ENCODE measurements around the gene GAPVD1. TPM values are rescaled to one million over a fixed set of nuclear protein-coding genes. Genes with fewer than 3 reads are reported as not detected.

The GAPVD1 gene
- total RNA-seq, 1 experiment from 2014 or later = 39.5 TPM

- peaks cover 4% of the 10 kb centered on the region for H3K23me2 ChIP-seq (ENCODE audit: insufficient read length, low read depth, low read length, poor library complexity, severe bottlenecking)
- H2BK5ac ChIP-seq (ENCODE audit: insufficient read length, low read length) = no peak overlapping the region
- H3K9ac ChIP-seq (ENCODE audit: extremely low read depth, insufficient read length, low read length) = no peak overlapping the region
- no peak overlapping the region for H2BK120ac ChIP-seq (ENCODE audit: low read depth, low read length, poor library complexity, severe bottlenecking)
- Mint-ChIP-seq H3K9me3 (peaks cover 0 to 7% of the 10 kb centered on the region in 2 experiments; a peak in 1 of 5 replicates), H3K4me1 (peaks cover 8 to 12% of the 10 kb centered on the region in 2 experiments), H3K36me3 (ENCODE audit: insufficient read depth in 1 of 3, low read depth in 3 of 3) (peaks cover 0 to 7% (median 3%) of the 10 kb centered on the region in 3 experiments; a peak in 5 of 7 replicates), H3K27ac (no peak overlapping the region), H3K27me3 (ENCODE audit: low read depth) (no peaks in the 10 kb centered on the region), H3K4me3 (no peak overlapping the region)
- no peaks in the 10 kb centered on the region for H3K79me1 ChIP-seq (ENCODE audit: insufficient read depth, low read depth, low read length, poor library complexity, severe bottlenecking)
- no peaks in the 10 kb centered on the region for H3K27me3 ChIP-seq (ENCODE audit: insufficient read depth, low read length)
- H4K5ac ChIP-seq (ENCODE audit: insufficient read length, low read depth, low read length) = no peak overlapping the region
- H3K18ac ChIP-seq (ENCODE audit: insufficient read length, low read depth, low read length) = no peak overlapping the region
- H4K20me1 ChIP-seq (ENCODE audit: control insufficient read depth, insufficient read depth, insufficient read length) = no peaks in the 10 kb centered on the region
- no peaks in the 10 kb centered on the region for H3K9me3 ChIP-seq (ENCODE audit: control insufficient read depth, low read depth, low read length)
- no CpG with 5 or more reads among the region's 2 CpGs for WGBS (ENCODE audit: extremely low coverage, insufficient read length, low lambda C conversion rate)
- H3K27ac ChIP-seq (ENCODE audit: insufficient read length, low read depth, low read length) = no peak overlapping the region
- no peak overlapping the region for H2AK5ac ChIP-seq (ENCODE audit: insufficient read length, low read length)
- H2AFZ ChIP-seq (ENCODE audit: low read length) = no peak overlapping the region
- no peak overlapping the region for H3K56ac ChIP-seq (ENCODE audit: insufficient read length, low read depth, low read length)
- H2BK20ac ChIP-seq (ENCODE audit: low read depth, low read length, poor library complexity, severe bottlenecking) = no peak overlapping the region
- H3K4me1 ChIP-seq (ENCODE audit: insufficient read depth, low read length) = no peaks in the 10 kb centered on the region
- H3K14ac ChIP-seq (ENCODE audit: insufficient read depth, low read length) = no peak overlapping the region
- TF ChIP-seq CTCF (conservative IDR thresholded peaks at IDR 0.05) = no peak
- no peak overlapping the region for H2BK12ac ChIP-seq (ENCODE audit: insufficient read length, low read depth, low read length)
- peaks cover 3% of the 10 kb centered on the region; the same call in 1 of the 2 replicates for H3K79me2 ChIP-seq (ENCODE audit: insufficient read depth, low read length)
- H3T11ph ChIP-seq (ENCODE audit: low read length) = no peak overlapping the region
- no peak for DNase-seq
- H3K23ac ChIP-seq (ENCODE audit: insufficient read length, low read depth, low read length) = no peak overlapping the region
- H4K8ac ChIP-seq (replicated peaks; ENCODE audit: insufficient read length, low read depth, low read length) = no peak overlapping the region
- no peak overlapping the region for H2BK15ac ChIP-seq (ENCODE audit: low read depth, low read length)
- H3K4ac ChIP-seq (ENCODE audit: low read depth, low read length) = no peak overlapping the region
- no peak overlapping the region for H4K91ac ChIP-seq (ENCODE audit: insufficient read length, low read depth, low read length)
- no peak overlapping the region for H3K4me2 ChIP-seq (ENCODE audit: insufficient read depth, insufficient read length, low read length)
These were observed 2.6 kb upstream of the GAPVD1 start for GRCh38 chr9:125258832-125259534.

All from H9 (cell line).